SHP77 treated with DMSO at 0.1 percent for 48 hours (cell line): Measurements from ENCODE around the gene TFIP11.

Source experiments
- DNase-seq: peaks from one replicate; lab custom pipeline; 2025; lab: John Stamatoyannopoulos, UW

Gene TFIP11

GRCh38 chr22:26447584-26448329, 64.5 kb downstream of the TFIP11 start:
- no peak for DNase-seq

GRCh38 chr22:26446808-26447515, 65.3 kb downstream of the TFIP11 start:
- DNase-seq, result no peak

GRCh38 chr22:26445577-26446275, 66.5 kb downstream of the TFIP11 start:
- no peak for DNase-seq

GRCh38 chr22:26444777-26445176, 67.5 kb downstream of the TFIP11 start:
- DNase-seq, result no peak

- DNase-seq, result no peak
Measured at GRCh38 chr22:26443901-26444690, 68.2 kb downstream of the TFIP11 start.

GRCh38 chr22:26442086-26442756, 70.1 kb downstream of the TFIP11 start:
- DNase-seq, result no peak
